Measurements from ENCODE around the gene LAMTOR3. TPM values are rescaled to one million over a fixed set of nuclear protein-coding genes. Genes with fewer than 3 reads are reported as not detected.

Gene LAMTOR3
- total and polyA plus RNA-seq, 7 donors: 21.6 to 43.6 (median 24.7) TPM

- DNase-seq (no peak), ATAC-seq (no peak)
- H3K27ac ChIP-seq: no peak overlapping the region
- H3K9me3 ChIP-seq: no peaks in the 10 kb centered on the region
- WGBS, 3 donors: 78 to 79% (median 78%) methylated on average over 3 of the region's 3 CpGs
- intact Hi-C loops (cut with DNase I): no loop called here
- peaks cover 8 to 50% of the 10 kb centered on the region in 2 donors for H3K36me3 ChIP-seq (ENCODE audit: insufficient read depth in 1 of 2, low read depth in 1 of 2)
- no peaks in the 10 kb centered on the region for H3K27me3 ChIP-seq (ENCODE audit: insufficient read depth in 3 of 3, low read length in 2 of 3)
- no peaks in the 10 kb centered on the region for H3K4me1 ChIP-seq
- no peak for TF ChIP-seq CTCF (IDR thresholded peaks at IDR 0.05)
- H3K4me3 ChIP-seq: no peak overlapping the region
These were observed 17.3 kb downstream of the LAMTOR3 start for GRCh38 chr4:99876946-99877345.

GRCh38 chr4:99875071-99875470, 19.2 kb downstream of the LAMTOR3 start:
- intact Hi-C loops (cut with DNase I): no loop called here
- peaks cover 3 to 32% of the 10 kb centered on the region in 2 donors for H3K36me3 ChIP-seq (ENCODE audit: insufficient read depth in 1 of 2, low read depth in 1 of 2)
- no peak for DNase-seq
- H3K4me1 ChIP-seq: no peaks in the 10 kb centered on the region
- no peaks in the 10 kb centered on the region for H3K27me3 ChIP-seq (ENCODE audit: insufficient read depth in 3 of 3, low read length in 2 of 3)
- TF ChIP-seq CTCF (IDR thresholded peaks at IDR 0.05): no peak
- ATAC-seq: no peak
- no peaks in the 10 kb centered on the region for H3K9me3 ChIP-seq
- no peak overlapping the region for H3K27ac ChIP-seq
- H3K4me3 ChIP-seq: no peak overlapping the region

- intact Hi-C loops (cut with DNase I): no loop called here
- Histone ChIP-seq H3K27me3 (ENCODE audit: insufficient read depth in 3 of 3, low read length in 2 of 3) (no peaks in the 10 kb centered on the region), H3K36me3 (ENCODE audit: insufficient read depth in 1 of 2, low read depth in 1 of 2) (peaks cover 0 to 7% of the 10 kb centered on the region in 2 donors), H3K27ac (no peak overlapping the region), H3K4me3 (no peak overlapping the region), H3K4me1 (no peaks in the 10 kb centered on the region), H3K9me3 (no peaks in the 10 kb centered on the region)
- no peak for TF ChIP-seq CTCF (IDR thresholded peaks at IDR 0.05)
- ATAC-seq: no peak
- DNase-seq: no peak
These were observed 21.7 kb downstream of the LAMTOR3 start for GRCh38 chr4:99872570-99872969.

GRCh38 chr4:99868126-99868596, 26.1 kb downstream of the LAMTOR3 start:
- Histone ChIP-seq H3K36me3 (ENCODE audit: insufficient read depth in 1 of 2, low read depth in 1 of 2) (no peaks in the 10 kb centered on the region), H3K9me3 (no peaks in the 10 kb centered on the region), H3K27me3 (ENCODE audit: insufficient read depth in 3 of 3, low read length in 2 of 3) (no peaks in the 10 kb centered on the region), H3K27ac (peak overlapping the region; percentile 77), H3K4me1 (no peaks in the 10 kb centered on the region), H3K4me3 (peak overlapping the region; percentile 49)
- DNase-seq: no peak
- peak; percentile 76 to 93 (median 82) for ATAC-seq
- TF ChIP-seq CTCF (IDR thresholded peaks at IDR 0.05): no peak
- intact Hi-C loops (cut with DNase I): no loop called here
- 12 to 37% (median 16%) methylated on average over 8 of the region's 8 CpGs for WGBS, 3 donors

GRCh38 chr4:99863804-99864203, 30.4 kb downstream of the LAMTOR3 start:
- TF ChIP-seq CTCF (IDR thresholded peaks at IDR 0.05): no peak
- Histone ChIP-seq H3K9me3 (no peaks in the 10 kb centered on the region), H3K27ac (no peak overlapping the region), H3K36me3 (ENCODE audit: insufficient read depth in 1 of 2, low read depth in 1 of 2) (no peaks in the 10 kb centered on the region), H3K27me3 (ENCODE audit: insufficient read depth in 3 of 3, low read length in 2 of 3) (no peaks in the 10 kb centered on the region), H3K4me1 (no peaks in the 10 kb centered on the region), H3K4me3 (no peak overlapping the region)
- intact Hi-C loops (cut with DNase I): no loop called here
- ATAC-seq (no peak), DNase-seq (no peak)
- WGBS, 3 donors: 53 to 71% (median 68%) methylated on average over 3 of the region's 3 CpGs
